ENCODE measurements around the gene ETF1.

- TF ChIP-seq CTCF (IDR thresholded peaks at IDR 0.05) (peak; percentile 71 to 77 (median 73)), POLR2A (IDR thresholded peaks at IDR 0.05) (no peak)
These were observed 39.4 kb downstream of the ETF1 start for GRCh38 chr5:138503487-138504270.

All from testis (tissue), 2 donors.